ENCODE measurements around the gene HECTD1.

Gene HECTD1

GRCh38 chr14:31207755-31208545 is at the start of gene HECTD1 (continued):
- TF ChIP-seq ZBTB11 (tag by site-specific recombination; conservative IDR thresholded peaks at IDR 0.05; ENCODE audit: low read depth), result peak; percentile 81
- TF ChIP-seq ZFP3 (tag by site-specific recombination; IDR thresholded peaks at IDR 0.05; ENCODE audit: low read depth), result no peak
- no peak for TF ChIP-seq ZNF776 (tag by site-specific recombination; IDR thresholded peaks at IDR 0.05; ENCODE audit: borderline replicate concordance)
- TF ChIP-seq ZNF2 (tag by site-specific recombination; IDR thresholded peaks at IDR 0.05), result peak; percentile 93
- no peak for TF ChIP-seq ZNF138 (tag by site-specific recombination; IDR thresholded peaks at IDR 0.05; ENCODE audit: borderline replicate concordance)
- peak; percentile 95 for TF ChIP-seq GLI4 (tag by site-specific recombination; IDR thresholded peaks at IDR 0.05)
- no peak for TF ChIP-seq ZNF645 (tag by site-specific recombination; IDR thresholded peaks at IDR 0.05)
- no peak for TF ChIP-seq ZNF530 (tag by site-specific recombination; IDR thresholded peaks at IDR 0.05; ENCODE audit: low read depth)
- TF ChIP-seq ZNF324 (tag by site-specific recombination; IDR thresholded peaks at IDR 0.05), result peak; percentile 67; the same call in 1 of the 2 replicates
- TF ChIP-seq TCF7L2 (IDR thresholded peaks at IDR 0.05; ENCODE audit: borderline replicate concordance, low read depth, low read length), result no peak
- TF ChIP-seq, protein P1, sequence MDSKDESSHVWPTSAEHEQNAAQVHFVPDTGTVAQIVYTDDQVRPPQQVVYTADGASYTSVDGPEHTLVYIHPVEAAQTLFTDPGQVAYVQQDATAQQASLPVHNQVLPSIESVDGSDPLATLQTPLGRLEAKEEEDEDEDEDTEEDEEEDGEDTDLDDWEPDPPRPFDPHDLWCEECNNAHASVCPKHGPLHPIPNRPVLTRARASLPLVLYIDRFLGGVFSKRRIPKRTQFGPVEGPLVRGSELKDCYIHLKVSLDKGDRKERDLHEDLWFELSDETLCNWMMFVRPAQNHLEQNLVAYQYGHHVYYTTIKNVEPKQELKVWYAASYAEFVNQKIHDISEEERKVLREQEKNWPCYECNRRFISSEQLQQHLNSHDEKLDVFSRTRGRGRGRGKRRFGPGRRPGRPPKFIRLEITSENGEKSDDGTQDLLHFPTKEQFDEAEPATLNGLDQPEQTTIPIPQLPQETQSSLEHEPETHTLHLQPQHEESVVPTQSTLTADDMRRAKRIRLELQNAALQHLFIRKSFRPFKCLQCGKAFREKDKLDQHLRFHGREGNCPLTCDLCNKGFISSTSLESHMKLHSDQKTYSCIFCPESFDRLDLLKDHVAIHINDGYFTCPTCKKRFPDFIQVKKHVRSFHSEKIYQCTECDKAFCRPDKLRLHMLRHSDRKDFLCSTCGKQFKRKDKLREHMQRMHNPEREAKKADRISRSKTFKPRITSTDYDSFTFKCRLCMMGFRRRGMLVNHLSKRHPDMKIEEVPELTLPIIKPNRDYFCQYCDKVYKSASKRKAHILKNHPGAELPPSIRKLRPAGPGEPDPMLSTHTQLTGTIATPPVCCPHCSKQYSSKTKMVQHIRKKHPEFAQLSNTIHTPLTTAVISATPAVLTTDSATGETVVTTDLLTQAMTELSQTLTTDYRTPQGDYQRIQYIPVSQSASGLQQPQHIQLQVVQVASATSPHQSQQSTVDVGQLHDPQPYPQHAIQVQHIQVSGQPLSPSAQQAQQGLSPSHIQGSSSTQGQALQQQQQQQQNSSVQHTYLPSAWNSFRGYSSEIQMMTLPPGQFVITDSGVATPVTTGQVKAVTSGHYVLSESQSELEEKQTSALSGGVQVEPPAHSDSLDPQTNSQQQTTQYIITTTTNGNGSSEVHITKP (tag by site-specific recombination; IDR thresholded peaks at IDR 0.05), result peak; percentile 71
- no peak for TF ChIP-seq ZNF140 (tag by site-specific recombination; IDR thresholded peaks at IDR 0.05)
- TF ChIP-seq ZNF223 (tag by site-specific recombination; IDR thresholded peaks at IDR 0.05), result no peak
- peak; percentile 56; the same call in 1 of the 2 replicates for TF ChIP-seq INSM2 (tag by site-specific recombination; IDR thresholded peaks at IDR 0.05)
- TF ChIP-seq ZBTB8A (tag by site-specific recombination; IDR thresholded peaks at IDR 0.05), result peak; percentile 86
- 0 out of 2 replicates have a peak, but pooled peaks have one; percentile 31 for TF ChIP-seq SP3 (tag by site-specific recombination; IDR thresholded peaks at IDR 0.05)
- TF ChIP-seq ZNF184 (tag by site-specific recombination; IDR thresholded peaks at IDR 0.05), result no peak
- TF ChIP-seq EGR2 (tag by site-specific recombination; IDR thresholded peaks at IDR 0.05; ENCODE audit: low read depth), result peak; percentile 50
- no peak for TF ChIP-seq ZNF48 (tag by site-specific recombination; IDR thresholded peaks at IDR 0.05)
- TF ChIP-seq CTCF (tag by site-specific recombination; IDR thresholded peaks at IDR 0.05), result peak; percentile 86
- TF ChIP-seq, protein P2, sequence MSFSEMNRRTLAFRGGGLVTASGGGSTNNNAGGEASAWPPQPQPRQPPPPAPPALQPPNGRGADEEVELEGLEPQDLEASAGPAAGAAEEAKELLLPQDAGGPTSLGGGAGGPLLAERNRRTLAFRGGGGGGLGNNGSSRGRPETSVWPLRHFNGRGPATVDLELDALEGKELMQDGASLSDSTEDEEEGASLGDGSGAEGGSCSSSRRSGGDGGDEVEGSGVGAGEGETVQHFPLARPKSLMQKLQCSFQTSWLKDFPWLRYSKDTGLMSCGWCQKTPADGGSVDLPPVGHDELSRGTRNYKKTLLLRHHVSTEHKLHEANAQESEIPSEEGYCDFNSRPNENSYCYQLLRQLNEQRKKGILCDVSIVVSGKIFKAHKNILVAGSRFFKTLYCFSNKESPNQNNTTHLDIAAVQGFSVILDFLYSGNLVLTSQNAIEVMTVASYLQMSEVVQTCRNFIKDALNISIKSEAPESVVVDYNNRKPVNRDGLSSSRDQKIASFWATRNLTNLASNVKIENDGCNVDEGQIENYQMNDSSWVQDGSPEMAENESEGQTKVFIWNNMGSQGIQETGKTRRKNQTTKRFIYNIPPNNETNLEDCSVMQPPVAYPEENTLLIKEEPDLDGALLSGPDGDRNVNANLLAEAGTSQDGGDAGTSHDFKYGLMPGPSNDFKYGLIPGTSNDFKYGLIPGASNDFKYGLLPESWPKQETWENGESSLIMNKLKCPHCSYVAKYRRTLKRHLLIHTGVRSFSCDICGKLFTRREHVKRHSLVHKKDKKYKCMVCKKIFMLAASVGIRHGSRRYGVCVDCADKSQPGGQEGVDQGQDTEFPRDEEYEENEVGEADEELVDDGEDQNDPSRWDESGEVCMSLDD (tag by site-specific recombination; IDR thresholded peaks at IDR 0.05), result peak; percentile 85
- no peak for TF ChIP-seq ZNF354C (tag by site-specific recombination; IDR thresholded peaks at IDR 0.05; ENCODE audit: borderline replicate concordance, low read depth)
- no peak for TF ChIP-seq ZNF473 (tag by site-specific recombination; IDR thresholded peaks at IDR 0.05)
- no peak for TF ChIP-seq SETDB1 (IDR thresholded peaks at IDR 0.05; ENCODE audit: insufficient read length, low read length)
- TF ChIP-seq ZNF677 (tag by site-specific recombination; IDR thresholded peaks at IDR 0.05), result no peak
